ENCODE results near the gene SH3GL2. TPM values are rescaled to one million over a fixed set of nuclear protein-coding genes. Genes with fewer than 3 reads are reported as not detected.

Gene SH3GL2
- total and polyA plus RNA-seq, 2 donors (not counting 1 experiment from before 2014, with no cell fraction given): not detected

DNA sequence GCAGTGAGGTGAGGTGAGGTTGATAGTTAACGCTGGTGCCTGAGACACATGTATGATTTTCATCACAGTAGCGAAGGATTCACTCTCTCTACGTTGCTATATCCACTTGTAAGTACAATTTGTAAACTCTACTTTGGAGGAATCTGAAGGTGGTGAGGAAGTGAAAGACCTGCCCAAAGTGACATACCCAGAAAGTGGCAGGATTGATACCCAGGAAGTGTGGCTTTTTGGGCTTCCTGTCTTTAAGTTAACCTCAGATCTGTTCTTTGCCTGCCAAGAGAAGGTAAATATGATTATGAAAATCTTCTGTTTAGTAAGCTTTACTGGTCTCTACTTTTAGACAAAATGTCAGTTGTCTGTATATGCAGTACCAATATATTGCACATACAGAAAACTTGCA lies 143.1 kb downstream of the SH3GL2 start:
- H3K79me2 ChIP-seq (ENCODE audit: control insufficient read depth, insufficient read depth, low read length): no peaks in the 10 kb centered on the region
- no peaks in the 10 kb centered on the region for H3K36me3 ChIP-seq (replicated peaks in 1 of 2; ENCODE audit: control extremely low read depth in 1 of 2, control insufficient read depth in 1 of 2, extremely low read depth in 1 of 2, insufficient read depth in 2 of 2, low read length in 1 of 2)
- ATAC-seq (ENCODE audit: low read depth): no peak
- no peak for DNase-seq
- TF ChIP-seq EZH2 (IDR thresholded peaks at IDR 0.05; ENCODE audit: borderline replicate concordance, insufficient read depth, low read depth, low read length, poor library complexity, severe bottlenecking): no peak
- TF ChIP-seq, protein P1, sequence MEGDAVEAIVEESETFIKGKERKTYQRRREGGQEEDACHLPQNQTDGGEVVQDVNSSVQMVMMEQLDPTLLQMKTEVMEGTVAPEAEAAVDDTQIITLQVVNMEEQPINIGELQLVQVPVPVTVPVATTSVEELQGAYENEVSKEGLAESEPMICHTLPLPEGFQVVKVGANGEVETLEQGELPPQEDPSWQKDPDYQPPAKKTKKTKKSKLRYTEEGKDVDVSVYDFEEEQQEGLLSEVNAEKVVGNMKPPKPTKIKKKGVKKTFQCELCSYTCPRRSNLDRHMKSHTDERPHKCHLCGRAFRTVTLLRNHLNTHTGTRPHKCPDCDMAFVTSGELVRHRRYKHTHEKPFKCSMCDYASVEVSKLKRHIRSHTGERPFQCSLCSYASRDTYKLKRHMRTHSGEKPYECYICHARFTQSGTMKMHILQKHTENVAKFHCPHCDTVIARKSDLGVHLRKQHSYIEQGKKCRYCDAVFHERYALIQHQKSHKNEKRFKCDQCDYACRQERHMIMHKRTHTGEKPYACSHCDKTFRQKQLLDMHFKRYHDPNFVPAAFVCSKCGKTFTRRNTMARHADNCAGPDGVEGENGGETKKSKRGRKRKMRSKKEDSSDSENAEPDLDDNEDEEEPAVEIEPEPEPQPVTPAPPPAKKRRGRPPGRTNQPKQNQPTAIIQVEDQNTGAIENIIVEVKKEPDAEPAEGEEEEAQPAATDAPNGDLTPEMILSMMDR (IDR thresholded peaks at IDR 0.05): no peak
- no peaks in the 10 kb centered on the region for H3K4me1 ChIP-seq (ENCODE audit: control insufficient read depth in 2 of 2, insufficient read depth in 2 of 2, low read length in 2 of 2)
- H3K9me3 Mint-ChIP-seq (ENCODE audit: insufficient read depth): peaks cover 8% of the 10 kb centered on the region
- ChIA-PET POLR2A (no interaction called here), CTCF (no interaction called here)
- H2AFZ ChIP-seq (ENCODE audit: insufficient read depth, low read depth, low read length, poor library complexity, severe bottlenecking): no peak overlapping the region
- intact Hi-C loops (cut with micrococcal nuclease): no loop called here
- no peak overlapping the region for H3K27ac ChIP-seq (ENCODE audit: low read length in 2 of 2)
- no peaks in the 10 kb centered on the region for H3K27me3 Mint-ChIP-seq
- H3K27ac Mint-ChIP-seq: no peak overlapping the region
- no CpG with 5 or more reads among the region's 3 CpGs for WGBS (ENCODE audit: insufficient coverage)
- no peaks in the 10 kb centered on the region for H4K20me1 ChIP-seq (ENCODE audit: control insufficient read depth, insufficient read depth, low read length, poor library complexity, severe bottlenecking)
- no peak overlapping the region for H3K4me3 Mint-ChIP-seq
- H3K9ac ChIP-seq (ENCODE audit: low read length): no peak overlapping the region
- peaks cover 0 to 6% (median 0%) of the 10 kb centered on the region in 3 donors for H3K9me3 ChIP-seq (ENCODE audit: control extremely low read depth in 1 of 3, control insufficient read depth in 2 of 3, insufficient read depth in 1 of 3, low read length in 2 of 3)
- no peaks in the 10 kb centered on the region for H3K4me1 Mint-ChIP-seq
- H3K4me2 ChIP-seq (replicated peaks; ENCODE audit: low read depth, low read length, poor library complexity, severe bottlenecking): no peak overlapping the region
- H3K4me3 ChIP-seq (ENCODE audit: control extremely low read depth in 1 of 5, extremely low read depth in 1 of 5, insufficient read depth in 1 of 5, low read depth in 2 of 5, low read length in 4 of 5): no peak overlapping the region
- H3K27me3 ChIP-seq (replicated peaks in 1 of 4; ENCODE audit: control extremely low read depth in 1 of 4, control insufficient read depth in 3 of 4, insufficient read depth in 4 of 4, low read length in 3 of 4): no peaks in the 10 kb centered on the region

DNA sequence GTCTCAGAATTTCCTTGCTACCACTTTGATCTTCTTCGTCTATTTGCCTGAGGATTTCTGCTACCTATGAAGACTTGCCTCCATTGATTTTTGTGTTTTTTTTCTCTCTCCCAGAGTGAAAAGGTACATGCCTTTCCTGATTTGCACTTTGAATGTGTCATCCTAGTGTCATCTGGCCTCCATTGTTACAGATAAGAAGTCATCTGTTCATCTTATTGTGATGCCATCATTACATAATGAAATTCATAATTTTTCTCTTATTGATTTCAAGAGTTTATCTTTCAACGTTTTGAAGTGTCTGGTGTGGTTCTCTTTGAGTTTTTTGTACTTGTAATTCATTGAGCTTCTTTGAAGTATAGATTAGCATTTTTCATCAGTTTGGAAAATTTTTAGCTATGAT lies 144.8 kb downstream of the SH3GL2 start:
- H3K4me3 Mint-ChIP-seq: no peak overlapping the region

More for the DNA sequence above, 144.8 kb downstream of the SH3GL2 start:
- no peaks in the 10 kb centered on the region for H3K4me1 ChIP-seq (ENCODE audit: control insufficient read depth in 2 of 2, insufficient read depth in 2 of 2, low read length in 2 of 2)
- no peaks in the 10 kb centered on the region for H3K79me2 ChIP-seq (ENCODE audit: control insufficient read depth, insufficient read depth, low read length)
- ATAC-seq (ENCODE audit: low read depth): no peak
- H3K27ac ChIP-seq (ENCODE audit: low read length in 2 of 2): no peak overlapping the region
- Mint-ChIP-seq H3K4me1 (no peaks in the 10 kb centered on the region), H3K27ac (no peak overlapping the region), H3K27me3 (no peaks in the 10 kb centered on the region), H3K9me3 (ENCODE audit: insufficient read depth) (peaks cover 8% of the 10 kb centered on the region)
- CTCF ChIA-PET: no interaction called here
- H3K27me3 ChIP-seq (replicated peaks in 1 of 4; ENCODE audit: control extremely low read depth in 1 of 4, control insufficient read depth in 3 of 4, insufficient read depth in 4 of 4, low read length in 3 of 4): no peaks in the 10 kb centered on the region
- no peak for TF ChIP-seq EZH2 (IDR thresholded peaks at IDR 0.05; ENCODE audit: borderline replicate concordance, insufficient read depth, low read depth, low read length, poor library complexity, severe bottlenecking)
- TF ChIP-seq, protein P1 (IDR thresholded peaks at IDR 0.05): no peak
- intact Hi-C loops (cut with micrococcal nuclease): no loop called here
- no peak overlapping the region for H3K9ac ChIP-seq (ENCODE audit: low read length)
- no CpG with 5 or more reads among the region's 2 CpGs for WGBS (ENCODE audit: insufficient coverage)
- H3K4me3 ChIP-seq (ENCODE audit: control extremely low read depth in 1 of 5, extremely low read depth in 1 of 5, insufficient read depth in 1 of 5, low read depth in 2 of 5, low read length in 4 of 5): no peak overlapping the region
- no peak overlapping the region for H2AFZ ChIP-seq (ENCODE audit: insufficient read depth, low read depth, low read length, poor library complexity, severe bottlenecking)
- no peaks in the 10 kb centered on the region for H3K36me3 ChIP-seq (replicated peaks in 1 of 2; ENCODE audit: control extremely low read depth in 1 of 2, control insufficient read depth in 1 of 2, extremely low read depth in 1 of 2, insufficient read depth in 2 of 2, low read length in 1 of 2)
- no peak for DNase-seq
- POLR2A ChIA-PET: no interaction called here
- no peaks in the 10 kb centered on the region for H4K20me1 ChIP-seq (ENCODE audit: control insufficient read depth, insufficient read depth, low read length, poor library complexity, severe bottlenecking)
- H3K9me3 ChIP-seq (ENCODE audit: control extremely low read depth in 1 of 3, control insufficient read depth in 2 of 3, insufficient read depth in 1 of 3, low read length in 2 of 3): peaks cover 0 to 6% (median 0%) of the 10 kb centered on the region in 3 donors
- H3K4me2 ChIP-seq (replicated peaks; ENCODE audit: low read depth, low read length, poor library complexity, severe bottlenecking): no peak overlapping the region
